ENCODE measurements around the gene TTC13.

DNA sequence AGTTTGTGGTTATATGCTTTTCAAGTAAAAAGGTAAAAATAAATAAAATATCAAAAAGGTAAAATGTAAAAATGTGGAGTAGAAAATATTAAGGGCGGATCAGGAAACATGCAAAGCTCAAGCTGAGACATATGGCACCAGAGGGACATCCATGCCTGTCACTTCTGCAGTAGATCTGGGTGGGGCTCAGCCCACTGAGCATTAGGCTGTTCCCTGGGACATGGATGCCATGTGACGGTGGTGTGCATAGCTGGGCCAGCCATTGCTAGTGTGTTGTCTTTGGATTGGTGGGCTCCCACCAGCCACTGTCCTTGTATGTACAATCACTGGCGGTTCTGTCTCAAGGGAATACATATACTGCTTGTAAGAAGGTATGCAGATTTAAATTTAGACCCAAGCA, 3.0 kb downstream of the TTC13 start:
- TF ChIP-seq, protein P1, sequence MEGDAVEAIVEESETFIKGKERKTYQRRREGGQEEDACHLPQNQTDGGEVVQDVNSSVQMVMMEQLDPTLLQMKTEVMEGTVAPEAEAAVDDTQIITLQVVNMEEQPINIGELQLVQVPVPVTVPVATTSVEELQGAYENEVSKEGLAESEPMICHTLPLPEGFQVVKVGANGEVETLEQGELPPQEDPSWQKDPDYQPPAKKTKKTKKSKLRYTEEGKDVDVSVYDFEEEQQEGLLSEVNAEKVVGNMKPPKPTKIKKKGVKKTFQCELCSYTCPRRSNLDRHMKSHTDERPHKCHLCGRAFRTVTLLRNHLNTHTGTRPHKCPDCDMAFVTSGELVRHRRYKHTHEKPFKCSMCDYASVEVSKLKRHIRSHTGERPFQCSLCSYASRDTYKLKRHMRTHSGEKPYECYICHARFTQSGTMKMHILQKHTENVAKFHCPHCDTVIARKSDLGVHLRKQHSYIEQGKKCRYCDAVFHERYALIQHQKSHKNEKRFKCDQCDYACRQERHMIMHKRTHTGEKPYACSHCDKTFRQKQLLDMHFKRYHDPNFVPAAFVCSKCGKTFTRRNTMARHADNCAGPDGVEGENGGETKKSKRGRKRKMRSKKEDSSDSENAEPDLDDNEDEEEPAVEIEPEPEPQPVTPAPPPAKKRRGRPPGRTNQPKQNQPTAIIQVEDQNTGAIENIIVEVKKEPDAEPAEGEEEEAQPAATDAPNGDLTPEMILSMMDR (conservative IDR thresholded peaks at IDR 0.05; ENCODE audit: low read depth, low read length) = no peak
- TF ChIP-seq, protein P2, sequence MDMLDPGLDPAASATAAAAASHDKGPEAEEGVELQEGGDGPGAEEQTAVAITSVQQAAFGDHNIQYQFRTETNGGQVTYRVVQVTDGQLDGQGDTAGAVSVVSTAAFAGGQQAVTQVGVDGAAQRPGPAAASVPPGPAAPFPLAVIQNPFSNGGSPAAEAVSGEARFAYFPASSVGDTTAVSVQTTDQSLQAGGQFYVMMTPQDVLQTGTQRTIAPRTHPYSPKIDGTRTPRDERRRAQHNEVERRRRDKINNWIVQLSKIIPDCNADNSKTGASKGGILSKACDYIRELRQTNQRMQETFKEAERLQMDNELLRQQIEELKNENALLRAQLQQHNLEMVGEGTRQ (IDR thresholded peaks at IDR 0.05; ENCODE audit: low read depth, low read length) = no peak
